GM12878 (cell line): ENCODE measurements around the gene PLCB4. TPM values are rescaled to one million over a fixed set of nuclear protein-coding genes. Genes with fewer than 3 reads are reported as not detected.

ENCODE experiments used
- ATAC-seq: fragments of 200-7000 bp; cut with Tn5 transposase; 3 replicates; pipeline ENCODE4 v1.9.1; 2020; ENCODE audit warnings: mild to moderate bottlenecking, moderate library complexity
- BruUV-seq: library from RNA; stranded (reverse); fragments of 400-500 nt; replicated peaks from 2 replicates; lab custom pipeline; 2021; lab: Mats Ljungman, UMichigan
- CTCF ChIA-PET: fragments of 300-600 bp; sonication (Branson Sonifier 250); formaldehyde crosslinking; extraction: SDS; loops from one replicate; lab custom pipeline; 2021; ENCODE audit warnings: inconsistent platforms; lab: Yijun Ruan, JAX
- POLR2A ChIA-PET: fragments of 350-600 bp; formaldehyde crosslinking; extraction: SDS; loops from one replicate; lab custom pipeline; 2021; ENCODE audit warnings: inconsistent platforms; lab: Charles Lee
- RAD21 ChIA-PET: fragments of 300-600 bp; sonication (Branson Sonifier 250); formaldehyde crosslinking; loops from one replicate; lab custom pipeline; 2023; ENCODE audit warnings: antibody characterized with exemption; ENCODE audit not compliant: unreplicated experiment; lab: Charles Lee
- SMC1A ChIA-PET: fragments of 300-600 bp; sonication (Branson Sonifier 250); formaldehyde crosslinking; loops from one replicate; lab custom pipeline; 2023; ENCODE audit not compliant: unreplicated experiment, uncharacterized antibody; lab: Charles Lee
- DNase-seq: peaks from one replicate; pipeline ENCODE4 v3.0.0-alpha.2; 2011; ENCODE audit warnings: low read depth, low spot score
- FAIRE-seq: peaks from 3 replicates; lab custom pipeline; 2011; peaks lifted over from hg19 to GRCh38; lab: Jason Lieb, UNC
- H2AFZ ChIP-seq: 2 replicates; pipeline ENCODE4 v1.6.0; 2011; ENCODE audit warnings: low read depth, low read length, control low read depth; ENCODE audit not compliant: control insufficient read depth
- H3K27ac ChIP-seq: 2 replicates; pipeline ENCODE4 v1.5.1; 2011; ENCODE audit warnings: control low read depth; ENCODE audit not compliant: control insufficient read depth, insufficient read depth
- H3K27me3 ChIP-seq, 2 experiments: replicated peaks in 1 of 2; 2 replicates each; pipeline versions ENCODE4 v1.6.0 to v1.6.1; 2011; ENCODE audit warnings: low read length in 1 of 2; ENCODE audit not compliant: control insufficient read depth in 2 of 2, insufficient read depth in 2 of 2
- H3K36me3 ChIP-seq, 2 experiments: 2 replicates each; pipeline ENCODE4 v1.5.1; 2011; ENCODE audit warnings: low read length in 1 of 2; ENCODE audit not compliant: control insufficient read depth in 2 of 2, insufficient read depth in 2 of 2
- H3K4me1 ChIP-seq: 2 replicates; pipeline ENCODE4 v1.6.1; 2011; ENCODE audit warnings: mild to moderate bottlenecking, low read length, moderate library complexity, mixed read lengths; ENCODE audit not compliant: control insufficient read depth, insufficient read depth
- H3K4me2 ChIP-seq: 2 replicates; pipeline ENCODE4 v1.6.0; 2011; ENCODE audit warnings: control low read depth; ENCODE audit not compliant: control insufficient read depth, insufficient read depth
- H3K4me3 ChIP-seq: fragments of 200-600 bp; sonication (generic); 2 replicates; pipeline ENCODE4 v1.5.1; 2016
- H3K79me2 ChIP-seq: 2 replicates; pipeline ENCODE4 v1.6.0; 2011; ENCODE audit warnings: low read length; ENCODE audit not compliant: control insufficient read depth, insufficient read depth
- H3K9ac ChIP-seq: 2 replicates; pipeline ENCODE4 v1.8.0; 2011; ENCODE audit warnings: low read length, control low read depth, mixed read lengths; ENCODE audit not compliant: control insufficient read depth, insufficient read depth
- H3K9me3 ChIP-seq: replicated peaks from 3 replicates; pipeline ENCODE4 v1.5.1; 2011; ENCODE audit warnings: mild to moderate bottlenecking, low read length; ENCODE audit not compliant: control insufficient read depth, insufficient read depth
- H4K20me1 ChIP-seq: 2 replicates; pipeline ENCODE4 v1.6.0; 2011; ENCODE audit not compliant: control insufficient read depth, insufficient read depth
- ATF7 ChIP-seq: fragments of 450-650 bp; IDR thresholded peaks from 2 replicates; pipeline ENCODE4 v1.6.1; 2016; ENCODE audit warnings: low read depth, mild to moderate bottlenecking
- CREB1 ChIP-seq: IDR thresholded peaks from 2 replicates; pipeline ENCODE4 v1.6.1; 2012; ENCODE audit warnings: low read depth, mild to moderate bottlenecking, inconsistent platforms
- FOXM1 ChIP-seq: IDR thresholded peaks from 2 replicates; pipeline ENCODE4 v1.6.1; 2012; ENCODE audit warnings: low read depth, mild to moderate bottlenecking, inconsistent platforms, low read length, moderate library complexity
- HCFC1 ChIP-seq: fragments of 150-350 bp; IDR thresholded peaks from 2 replicates; pipeline ENCODE4 v1.6.1; 2014; ENCODE audit warnings: low read length
- KLF5 ChIP-seq: fragments of 450-650 bp; IDR thresholded peaks from 2 replicates; pipeline ENCODE4 v1.6.1; 2014; ENCODE audit warnings: mild to moderate bottlenecking; ENCODE audit not compliant: partially characterized antibody
- NKRF ChIP-seq: fragments of 450-650 bp; conservative IDR thresholded peaks from 2 replicates; pipeline ENCODE4 v1.6.1; 2017; ENCODE audit warnings: mild to moderate bottlenecking, moderate library complexity
- PAX5 ChIP-seq: IDR thresholded peaks from 2 replicates; pipeline ENCODE4 v1.6.1; 2011; ENCODE audit warnings: low read depth, low read length, borderline replicate concordance
- RELA ChIP-seq: fragments of 450-650 bp; IDR thresholded peaks from 2 replicates; pipeline ENCODE4 v1.8.0; 2014; ENCODE audit warnings: borderline replicate concordance; ENCODE audit not compliant: partially characterized antibody
- REST ChIP-seq: IDR thresholded peaks from 2 replicates; pipeline ENCODE4 v1.6.1; 2012; ENCODE audit warnings: mild to moderate bottlenecking, low read depth, low read length
- SIN3A ChIP-seq: IDR thresholded peaks from 2 replicates; pipeline ENCODE4 v1.6.1; 2012; ENCODE audit warnings: low read depth, low read length, improper control_type of control experiment
- SMC3 ChIP-seq: IDR thresholded peaks from 2 replicates; pipeline ENCODE4 v1.6.1; 2011; ENCODE audit warnings: low read length, improper control_type of control experiment, borderline replicate concordance
- STAT1 ChIP-seq: fragments of 450-650 bp; conservative IDR thresholded peaks from 2 replicates; pipeline ENCODE4 v1.6.1; 2014; ENCODE audit warnings: antibody characterized with exemption, mild to moderate bottlenecking
- ZBTB4 ChIP-seq: fragments of 450-650 bp; formaldehyde crosslinking; IDR thresholded peaks from 2 replicates; pipeline ENCODE4 v1.4.0; 2022; ENCODE audit warnings: mild to moderate bottlenecking, moderate library complexity
- ZNF207 ChIP-seq: fragments of 450-650 bp; IDR thresholded peaks from 2 replicates; pipeline ENCODE4 v1.6.1; 2014; ENCODE audit warnings: antibody characterized with exemption, mild to moderate bottlenecking, borderline replicate concordance
- ZNF384 ChIP-seq: IDR thresholded peaks from 2 replicates; pipeline ENCODE4 v1.6.1; 2012; ENCODE audit warnings: low read depth, mild to moderate bottlenecking, low read length, improper control_type of control experiment, borderline replicate concordance
- in situ Hi-C: fragments of 300-500 bp; cut with MboI; formaldehyde crosslinking; loops from 9 replicates; pipeline ENCODE4 v1.14.3; 2018; ENCODE audit warnings: mixed read lengths
- intact Hi-C: fragments of 100-400 bp; cut with micrococcal nuclease; formaldehyde crosslinking; loops from one replicate; pipeline ENCODE4 v1.14.2; 2022; ENCODE audit not compliant: unreplicated experiment
- polyA plus RNA-seq, 11 experiments: library from polyadenylated mRNA; depleted of rRNA in 4 of 11; unstranded in 6 of 11; stranded (reverse) in 5 of 11; fragments of >200 nt; fragmentation: Nextera tagmentation in 4 of 11; fragmentation: Illumina TruSeq in 1 of 11; extraction: Ambion mirVana in 4 of 11; extraction: Trizol in 1 of 11; gene quantifications; 1 replicate in 1 of 11; 2 replicates in 10 of 11; pipeline versions ENCODE4 v1.2.1 to v1.2.3, GENCODE V29; 2011 to 2016; ENCODE audit warnings: inconsistent platforms in 2 of 11, missing spikeins in 2 of 11, low read depth in 1 of 11
- total RNA-seq, 4 experiments: library from RNA; depleted of rRNA in 3 of 4; stranded (reverse); fragments of >200 nt in 3 of 4; fragmentation: Illumina TruSeq in 1 of 4; extraction: Trizol in 1 of 4; gene quantifications; 2 replicates each; pipeline versions ENCODE4 v1.2.1 to v1.2.3, GENCODE V29; 2013 to 2021

The PLCB4 gene
- total and polyA plus RNA-seq, 10 of the 15 experiments (the other 5 are each of a cell fraction or from before 2014, with no cell fraction given): not detected

- no peak for TF ChIP-seq NKRF
Observed at GRCh38 chr20:9427430-9428291, 358.8 kb downstream of the PLCB4 start (continued).

- ChIA-PET POLR2A (no interaction called here), RAD21 (no interaction called here), CTCF (no interaction called here), SMC1A (no interaction called here)
- Histone ChIP-seq H3K4me2 (no peak overlapping the region), H3K27ac (no peak overlapping the region), H3K4me3 (no peak overlapping the region), H3K27me3 (no peaks in the 10 kb centered on the region; a peak in 2 of 4 replicates), H3K9ac (no peak overlapping the region), H2AFZ (no peak overlapping the region), H3K36me3 (no peaks in the 10 kb centered on the region), H3K9me3 (no peaks in the 10 kb centered on the region), H3K4me1 (no peaks in the 10 kb centered on the region), H3K79me2 (no peaks in the 10 kb centered on the region), H4K20me1 (no peaks in the 10 kb centered on the region)
- no peak for ATAC-seq
- BruUV-seq: no TSS peak
- FAIRE-seq: no peak
- intact Hi-C loops (no loop called here), in situ Hi-C loops (no loop called here)
- no peak for DNase-seq
- TF ChIP-seq CREB1 (no peak), SMC3 (no peak), SIN3A (no peak), ZNF207 (no peak), PAX5 (no peak), HCFC1 (no peak), KLF5 (no peak), ZBTB4 (no peak), RELA (no peak), ATF7 (no peak), STAT1 (no peak), REST (no peak), ZNF384 (no peak), FOXM1 (no peak)
Observed at GRCh38 chr20:9428292-9428607, 359.4 kb downstream of the PLCB4 start.
